HEK293T (cell line): ENCODE data around the gene DOK5.

Source experiments
- BHLHE40 ChIP-seq: fragments of 450-650 bp; IDR thresholded peaks from 2 replicates; pipeline ENCODE4 v1.6.1; 2016; ENCODE audit warnings: mild to moderate bottlenecking, moderate library complexity, borderline replicate concordance
- ELF4 ChIP-seq: fragments of 450-650 bp; IDR thresholded peaks from 2 replicates; pipeline ENCODE4 v1.6.1; 2017; ENCODE audit warnings: antibody characterized with exemption
- FOXK2 ChIP-seq: fragments of 450-650 bp; IDR thresholded peaks from 2 replicates; pipeline ENCODE4 v1.6.1; 2016; ENCODE audit warnings: mild to moderate bottlenecking
- FOXM1 ChIP-seq: fragments of 450-650 bp; IDR thresholded peaks from 2 replicates; pipeline ENCODE4 v1.6.1; 2017; ENCODE audit warnings: mild to moderate bottlenecking, borderline replicate concordance
- NFRKB ChIP-seq: fragments of 450-650 bp; IDR thresholded peaks from 2 replicates; pipeline ENCODE4 v1.6.1; 2016; ENCODE audit warnings: mild to moderate bottlenecking, moderate library complexity
- SP1 ChIP-seq: fragments of 450-650 bp; IDR thresholded peaks from 2 replicates; pipeline ENCODE4 v1.6.1; 2017
- SUZ12 ChIP-seq: fragments of 450-650 bp; IDR thresholded peaks from 2 replicates; pipeline ENCODE4 v1.6.1; 2016; ENCODE audit warnings: mild to moderate bottlenecking
- TARDBP ChIP-seq: fragments of 450-650 bp; IDR thresholded peaks from 2 replicates; pipeline ENCODE4 v1.6.1; 2016

DNA sequence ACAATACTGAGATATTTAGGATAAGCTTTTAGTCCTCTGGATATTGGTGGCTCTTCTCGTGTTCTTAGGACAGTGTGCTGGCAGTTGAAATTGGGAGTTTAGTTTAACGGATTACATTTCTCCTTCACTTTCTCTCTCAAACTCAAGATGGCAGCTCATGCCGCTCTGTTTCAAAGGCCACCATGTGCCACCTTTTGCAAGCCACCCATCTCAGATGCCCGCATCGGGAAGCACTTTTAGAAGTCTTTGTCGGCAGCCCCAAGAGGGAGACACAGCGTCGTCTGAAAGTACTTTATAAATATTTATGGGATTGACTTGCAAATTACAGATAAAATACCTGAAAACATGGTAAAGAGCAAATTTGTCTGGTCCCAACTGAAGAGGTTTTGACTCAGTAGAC is 73.5 kb downstream of the DOK5 start:
- TF ChIP-seq ELF4 (no peak), FOXM1 (no peak), BHLHE40 (no peak), NFRKB (no peak), SUZ12 (no peak), SP1 (no peak), FOXK2 (no peak), TARDBP (no peak)
